Stimulated activated naive CD4-positive, alpha-beta T cell (primary cell): ENCODE results near the gene PSMB11.

Experiments used
- DNase-seq, 6 experiments: peaks; one replicate each; lab custom pipeline; 2025; lab: John Stamatoyannopoulos, UW

Gene PSMB11

DNA sequence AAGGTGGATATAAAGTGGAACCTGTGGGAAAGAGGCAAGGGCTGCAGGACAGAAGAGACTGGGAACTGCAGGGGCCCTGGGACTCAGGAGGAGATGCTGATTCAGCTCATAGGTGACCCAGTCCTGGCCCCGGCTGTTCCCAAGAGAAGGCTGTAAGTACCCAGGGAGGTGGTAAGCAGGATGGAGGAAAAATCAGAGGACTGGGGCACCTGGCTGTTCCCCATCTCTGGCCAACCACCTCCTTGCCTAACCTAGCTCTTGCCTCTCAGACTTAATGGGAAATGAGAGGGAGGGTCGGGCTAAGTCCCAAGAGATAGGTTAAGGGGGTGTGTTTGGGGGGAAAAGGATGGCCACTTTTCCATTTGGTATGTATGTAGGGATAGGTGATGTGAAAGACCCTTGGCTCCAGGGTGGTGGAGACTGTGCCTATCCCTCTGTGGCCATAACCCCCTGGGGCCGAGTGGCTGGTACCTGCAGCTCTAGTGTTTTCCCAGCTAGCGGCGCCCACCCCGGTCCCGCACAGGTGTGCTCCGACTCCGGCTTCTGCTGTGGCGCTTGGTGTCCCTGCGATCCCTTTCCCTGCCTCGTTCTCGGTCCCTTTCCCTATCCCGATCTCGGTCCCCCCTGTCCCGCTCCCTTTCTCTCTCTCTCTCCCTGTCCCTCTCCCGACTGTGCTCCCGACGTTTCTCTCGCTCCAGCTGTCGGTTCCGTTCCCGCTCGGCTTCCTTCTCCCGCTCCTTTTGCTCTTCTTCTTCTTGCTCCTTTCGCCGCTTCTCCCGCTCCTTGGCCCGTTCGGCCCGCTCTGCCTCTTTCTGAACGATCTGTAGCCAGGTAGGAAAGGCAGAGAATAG is 16.9 kb downstream of the PSMB11 start:
- DNase-seq = no peak

GRCh38 chr14:23060536-23061260 is 18.7 kb downstream of the PSMB11 start:
- no peak for DNase-seq

- DNase-seq = no peak
Observed at GRCh38 chr14:23062002-23062401, 20.0 kb downstream of the PSMB11 start.

DNA sequence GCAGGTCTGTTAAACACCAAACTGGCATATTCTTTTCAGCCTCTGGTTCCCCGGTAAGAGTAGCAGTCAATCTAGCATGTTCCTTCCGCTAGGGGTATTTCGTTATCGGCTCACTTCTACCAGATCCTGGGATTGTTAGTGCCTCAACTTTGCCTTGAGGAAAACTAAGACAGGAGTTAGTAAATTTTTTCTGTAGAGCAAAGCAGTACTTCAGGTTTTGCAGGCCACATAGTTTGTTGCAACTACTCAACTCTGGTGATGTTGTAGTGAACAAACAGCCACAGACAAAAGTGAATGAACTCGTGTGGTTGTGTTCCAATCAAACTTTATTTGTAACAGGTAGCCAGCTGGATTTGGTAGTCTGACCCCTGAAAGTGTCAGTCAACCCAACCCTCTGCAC is 21.6 kb downstream of the PSMB11 start:
- no peak for DNase-seq

GRCh38 chr14:23066368-23066767 is 24.4 kb downstream of the PSMB11 start:
- DNase-seq = no peak

- no peak for DNase-seq
Observed at GRCh38 chr14:23066855-23067744, 25.1 kb downstream of the PSMB11 start.

- DNase-seq = no peak
Observed at GRCh38 chr14:23067847-23068788, 26.1 kb downstream of the PSMB11 start.

DNA sequence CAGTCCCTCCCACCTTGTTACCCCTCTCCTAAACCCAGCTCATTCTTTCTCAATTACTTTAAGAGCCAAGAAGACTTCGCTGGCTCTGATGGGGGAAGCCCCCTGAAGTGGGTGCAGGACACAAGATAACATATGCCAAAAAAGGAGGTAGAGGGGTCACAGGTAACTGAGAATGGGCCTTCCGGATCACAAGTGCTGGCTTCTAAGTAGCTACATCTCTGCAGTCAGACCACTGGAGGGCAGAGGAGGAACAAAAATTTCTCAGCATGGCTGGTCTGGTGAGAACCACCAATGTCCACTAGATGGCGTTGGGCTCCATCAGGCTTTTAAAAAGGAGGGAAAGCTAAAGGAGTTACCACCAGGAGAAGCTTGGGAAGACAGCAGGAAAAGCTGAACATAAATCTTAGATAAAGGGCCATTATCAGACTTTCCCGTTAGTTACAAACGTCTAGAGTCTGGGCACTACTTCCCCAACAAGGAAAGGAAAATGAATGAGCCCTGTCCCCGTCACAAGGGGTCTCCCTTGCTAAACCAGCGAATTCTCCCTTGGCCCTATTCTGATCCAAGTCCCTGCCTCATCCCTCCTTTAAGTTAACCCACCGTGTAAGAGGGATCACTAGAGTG is 26.9 kb downstream of the PSMB11 start:
- no peak for DNase-seq

DNA sequence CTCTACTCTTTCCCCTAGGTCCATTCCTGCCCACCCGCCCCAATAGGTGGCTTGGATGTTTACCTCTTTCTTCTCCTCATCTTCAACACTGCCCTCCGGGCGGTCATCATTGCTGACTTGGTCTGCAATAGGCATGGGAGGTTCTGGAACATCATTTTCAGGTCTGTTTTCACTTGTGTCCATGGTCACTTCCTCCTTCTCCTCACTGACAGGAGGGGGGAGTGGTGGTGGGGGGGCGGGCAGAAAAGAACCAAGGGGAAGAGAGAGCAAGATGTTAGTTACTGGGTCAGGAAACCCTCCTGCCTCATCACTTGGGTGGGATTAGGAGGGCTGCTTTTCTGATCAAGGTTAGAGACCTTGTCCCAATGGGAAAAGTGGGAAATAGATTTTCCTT is 27.4 kb downstream of the PSMB11 start:
- no peak for DNase-seq

DNA sequence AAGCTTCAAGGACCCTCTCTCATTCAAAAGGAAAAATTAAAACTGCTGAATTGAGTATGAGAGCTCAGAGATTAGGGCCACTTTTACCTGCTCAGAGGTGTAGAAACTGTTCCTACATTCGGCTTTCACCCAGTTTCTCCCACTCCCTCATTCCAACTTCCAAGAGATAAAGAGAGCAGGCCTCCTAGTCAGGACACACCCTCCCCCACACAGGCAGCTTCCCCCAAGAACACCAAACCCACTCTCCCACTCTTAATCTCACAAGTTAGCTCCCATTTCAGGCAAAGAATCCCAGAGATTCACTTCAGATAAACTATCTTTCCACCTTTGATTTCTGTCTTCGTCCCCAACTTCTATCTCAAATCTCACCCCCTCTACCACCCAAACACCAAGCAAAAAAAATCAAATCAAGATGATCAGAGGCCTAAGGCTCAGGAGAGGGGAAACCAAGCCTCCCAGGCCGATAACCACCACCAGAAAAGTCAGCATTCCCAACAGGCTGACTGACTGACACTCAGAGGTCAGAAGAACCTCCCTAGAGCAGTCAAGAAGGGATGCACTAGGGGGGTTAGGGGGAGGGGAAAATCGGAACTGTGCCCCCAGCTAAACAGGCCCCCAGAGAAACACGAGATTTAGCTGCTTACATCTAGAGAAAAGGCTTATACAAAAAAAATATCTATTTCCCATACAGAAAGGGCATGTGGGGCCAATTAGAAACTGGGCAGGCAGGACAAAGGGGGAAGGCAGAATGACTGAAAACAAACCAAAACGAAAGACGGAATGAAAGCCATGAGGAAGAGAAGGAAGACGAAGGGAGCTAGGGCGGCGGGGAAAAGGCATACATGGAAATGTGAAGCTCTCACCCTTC is 28.5 kb downstream of the PSMB11 start:
- DNase-seq = no peak

- DNase-seq = no peak
Observed at GRCh38 chr14:23071244-23071920, 29.4 kb downstream of the PSMB11 start.

GRCh38 chr14:23071921-23072539 is 30.0 kb downstream of the PSMB11 start:
- no peak for DNase-seq

GRCh38 chr14:23074906-23075305 is 32.9 kb downstream of the PSMB11 start:
- no peak for DNase-seq

GRCh38 chr14:23076785-23077408 is 34.9 kb downstream of the PSMB11 start:
- DNase-seq = no peak

DNA sequence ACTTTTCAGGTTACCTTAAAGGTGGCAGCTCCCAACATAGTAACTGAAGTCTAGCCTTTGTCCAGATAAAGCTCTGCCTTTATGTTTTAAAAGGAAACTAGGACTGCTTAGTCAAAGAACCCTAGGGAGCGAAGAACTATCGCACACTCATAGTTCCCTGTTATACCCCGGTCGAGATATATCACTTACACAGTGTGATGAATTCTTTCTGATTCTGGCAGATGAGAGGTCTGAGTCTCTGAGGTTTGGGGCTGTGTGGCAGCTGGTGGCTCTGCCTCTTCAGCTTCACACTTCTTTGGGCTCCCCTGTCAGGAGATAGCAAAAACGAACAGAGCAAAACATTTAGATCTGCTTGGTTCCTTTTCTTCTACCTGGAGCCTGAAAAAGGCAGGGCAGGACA is 36.0 kb downstream of the PSMB11 start:
- no peak for DNase-seq

DNA sequence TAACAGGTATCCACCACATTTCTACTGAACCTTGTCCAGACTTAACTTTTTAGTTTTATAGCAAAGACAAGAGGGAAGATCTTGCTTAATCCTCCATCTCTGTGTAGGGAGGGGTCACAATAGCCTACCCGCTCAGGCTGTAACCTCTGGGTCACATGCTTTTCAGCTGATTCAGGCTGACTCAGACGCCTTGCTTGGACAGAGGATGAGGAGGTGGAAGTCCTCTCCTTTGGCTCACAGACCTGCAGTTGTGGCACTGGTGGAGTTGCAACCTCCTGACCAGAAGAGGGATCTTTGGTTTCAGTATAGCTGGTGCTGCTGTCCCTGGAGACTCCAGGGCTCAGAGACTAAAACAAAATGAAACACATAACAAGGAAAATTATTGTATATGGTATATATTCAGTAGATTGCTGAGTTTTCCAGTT is 36.7 kb downstream of the PSMB11 start:
- no peak for DNase-seq

DNA sequence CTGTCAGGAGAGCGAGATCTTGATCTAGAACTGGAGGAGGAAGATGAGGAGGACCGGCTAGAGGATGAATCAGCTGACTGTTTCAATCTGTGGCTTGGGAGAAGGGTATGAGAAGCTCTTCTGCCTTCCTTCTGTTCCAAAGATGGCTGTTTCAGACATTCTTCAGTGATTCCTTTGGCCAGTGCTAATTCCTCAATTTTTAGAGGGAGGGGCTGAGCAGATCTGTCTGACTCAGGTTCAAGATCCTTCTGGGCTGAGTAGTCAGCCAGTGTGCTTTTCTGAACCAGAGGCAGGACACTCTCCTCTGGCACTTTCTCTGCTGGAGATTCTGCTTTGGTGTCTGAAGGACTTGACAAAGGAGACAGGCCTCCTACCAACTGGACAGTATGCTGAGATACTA is 37.7 kb downstream of the PSMB11 start:
- DNase-seq = no peak

- DNase-seq = no peak
Observed at GRCh38 chr14:23080474-23080873, 38.5 kb downstream of the PSMB11 start.
